NCI-H146 treated with DMSO at 0.1 percent for 48 hours (cell line): ENCODE measurements around the gene MYLK2.

ENCODE experiments used
- DNase-seq: peaks from one replicate; lab custom pipeline; 2025; ENCODE audit not compliant: unreplicated experiment; lab: John Stamatoyannopoulos, UW

The MYLK2 gene

DNA sequence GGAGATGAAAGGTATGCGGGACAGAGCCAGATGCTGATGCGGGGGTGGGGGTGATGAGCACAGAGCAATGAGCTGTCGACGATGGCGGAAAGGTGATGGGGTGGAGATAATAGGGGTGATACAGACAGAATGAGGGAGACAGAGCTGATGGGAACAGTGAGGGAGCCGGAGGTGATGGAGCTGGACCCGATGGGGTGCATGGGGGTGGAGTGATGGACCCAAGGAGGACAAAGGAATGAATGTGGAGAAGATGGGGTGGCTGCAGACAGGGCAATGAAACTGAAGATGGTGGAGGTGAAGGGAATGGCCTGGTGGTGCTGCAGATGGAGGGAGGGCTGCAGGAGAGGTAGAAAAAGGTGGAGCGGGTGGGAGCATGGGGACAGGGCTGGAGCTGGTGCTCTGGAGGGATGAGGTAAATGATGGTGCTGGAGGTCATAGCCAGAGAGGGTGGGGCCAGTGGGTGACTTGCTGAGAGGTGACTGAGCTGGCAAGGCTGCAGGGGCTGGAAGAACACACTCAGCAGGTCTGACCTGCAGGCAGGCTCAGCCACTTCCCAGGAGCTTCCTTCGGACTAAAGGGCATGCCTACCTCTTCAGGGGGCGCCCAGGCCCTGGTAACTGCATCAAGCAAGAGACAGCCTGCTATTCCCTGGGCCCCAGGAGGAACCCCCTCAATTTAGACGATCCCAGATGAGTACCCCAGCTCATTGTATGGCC lies 32.2 kb downstream of the MYLK2 start:
- DNase-seq, result no peak

GRCh38 chr20:31853481-31853880 lies 34.3 kb downstream of the MYLK2 start:
- DNase-seq, result no peak

- no peak for DNase-seq
Measured at GRCh38 chr20:31856516-31856915, 37.4 kb downstream of the MYLK2 start.

- no peak for DNase-seq
Measured at GRCh38 chr20:31857861-31858759, 39.0 kb downstream of the MYLK2 start.

DNA sequence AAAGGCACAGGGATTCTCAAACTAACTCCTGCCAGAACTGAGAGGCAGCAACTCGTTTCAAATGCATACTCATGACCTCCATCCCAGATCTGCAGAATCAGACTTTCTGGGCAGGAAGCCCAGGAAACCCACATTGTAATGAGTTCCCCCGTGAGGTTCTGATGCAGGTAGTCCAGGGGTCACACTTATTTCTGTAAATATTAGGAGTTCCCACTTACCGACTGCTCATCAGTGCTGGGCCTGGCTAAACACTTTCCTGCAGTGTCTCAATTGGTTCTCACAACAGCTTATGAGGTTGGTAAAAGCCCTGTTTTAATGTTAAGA lies 39.6 kb downstream of the MYLK2 start:
- DNase-seq, result no peak

DNA sequence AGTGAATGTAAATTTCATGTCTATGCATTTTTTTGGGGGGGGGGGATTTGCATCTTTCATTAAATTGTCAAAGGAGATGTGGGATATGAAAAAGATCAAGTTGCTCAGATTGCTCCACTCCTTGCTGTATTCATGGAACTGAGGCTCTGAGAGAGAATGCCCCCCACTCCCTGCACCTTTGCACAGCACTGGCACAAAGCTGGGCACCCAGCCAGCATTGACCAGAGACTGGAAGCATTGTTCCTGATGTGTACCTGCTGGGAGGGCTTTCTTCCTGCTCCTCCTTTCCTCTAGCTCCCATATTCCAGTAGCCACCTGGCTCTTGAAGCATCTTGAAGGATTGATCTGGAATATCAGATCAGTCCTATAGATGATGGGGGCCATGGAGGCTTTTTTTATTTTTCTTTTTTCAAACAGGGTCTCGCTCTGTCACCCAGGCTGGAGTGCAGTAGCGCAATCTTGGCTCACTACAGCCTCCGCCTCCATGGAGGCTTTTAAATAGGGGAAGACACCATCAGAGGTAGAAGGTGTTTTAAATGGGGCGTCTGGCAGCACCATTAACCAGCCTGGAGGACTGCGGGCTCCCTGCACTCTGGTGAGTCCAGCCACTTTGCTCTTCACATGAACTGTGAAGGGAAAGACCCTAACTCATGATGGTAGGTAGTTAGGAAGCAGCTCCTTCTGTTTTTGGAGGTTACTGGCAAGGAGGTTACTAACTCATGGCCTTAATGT lies 40.3 kb downstream of the MYLK2 start:
- no peak for DNase-seq

GRCh38 chr20:31859998-31860380 lies 40.8 kb downstream of the MYLK2 start:
- no peak for DNase-seq

GRCh38 chr20:31860390-31861134 lies 41.4 kb downstream of the MYLK2 start:
- no peak for DNase-seq

DNA sequence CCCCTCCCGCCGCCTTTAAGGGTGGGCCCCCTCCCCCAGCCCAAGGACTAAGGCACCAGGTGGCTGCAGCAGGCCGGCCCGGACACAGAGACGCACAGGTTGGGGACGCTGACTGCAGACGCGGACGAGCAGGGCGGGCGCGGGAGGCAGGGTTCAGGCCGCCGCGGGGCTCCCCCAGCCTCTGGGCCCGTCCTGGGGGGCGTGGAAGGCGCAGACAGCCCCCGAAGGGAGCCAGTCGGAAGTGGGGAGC lies 41.9 kb downstream of the MYLK2 start:
- DNase-seq, result peak; percentile 52

GRCh38 chr20:31861385-31862156 lies 42.4 kb downstream of the MYLK2 start:
- peak; percentile 97 for DNase-seq

DNA sequence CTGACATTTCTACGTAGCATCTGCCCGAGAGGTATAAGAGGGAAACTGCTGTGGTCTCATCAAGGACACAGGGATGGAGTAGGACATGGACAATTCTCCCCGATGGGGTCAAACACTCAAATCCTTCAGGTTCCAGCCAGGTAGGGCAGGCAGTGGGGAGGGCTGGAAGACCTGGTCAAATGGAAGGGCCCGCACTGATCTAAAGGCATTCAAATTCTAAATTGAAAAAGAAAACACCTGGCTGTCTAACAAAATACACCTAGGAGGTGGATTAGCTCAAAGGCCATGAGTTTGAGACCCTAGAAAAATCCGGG lies 43.0 kb downstream of the MYLK2 start:
- DNase-seq, result no peak

DNA sequence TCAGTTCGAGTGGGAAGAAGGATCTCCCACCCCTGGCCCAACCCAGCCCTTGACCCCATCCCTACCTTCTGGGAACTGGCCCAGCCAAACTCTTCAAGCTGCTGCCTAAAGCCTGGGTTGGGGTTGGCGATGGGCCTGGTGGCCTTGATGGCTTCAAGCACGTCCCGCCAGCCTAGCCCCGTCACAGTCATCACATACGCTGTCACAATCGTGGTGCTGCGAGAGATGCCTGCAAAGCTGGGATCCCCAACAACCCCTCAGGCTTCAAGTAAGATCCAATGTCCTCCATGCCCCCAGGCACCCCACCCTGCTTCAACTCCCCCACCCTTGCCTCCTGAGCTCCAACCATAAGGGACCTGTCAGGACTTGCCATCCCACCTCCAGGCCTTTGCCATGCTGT lies 43.4 kb downstream of the MYLK2 start:
- no peak for DNase-seq

DNA sequence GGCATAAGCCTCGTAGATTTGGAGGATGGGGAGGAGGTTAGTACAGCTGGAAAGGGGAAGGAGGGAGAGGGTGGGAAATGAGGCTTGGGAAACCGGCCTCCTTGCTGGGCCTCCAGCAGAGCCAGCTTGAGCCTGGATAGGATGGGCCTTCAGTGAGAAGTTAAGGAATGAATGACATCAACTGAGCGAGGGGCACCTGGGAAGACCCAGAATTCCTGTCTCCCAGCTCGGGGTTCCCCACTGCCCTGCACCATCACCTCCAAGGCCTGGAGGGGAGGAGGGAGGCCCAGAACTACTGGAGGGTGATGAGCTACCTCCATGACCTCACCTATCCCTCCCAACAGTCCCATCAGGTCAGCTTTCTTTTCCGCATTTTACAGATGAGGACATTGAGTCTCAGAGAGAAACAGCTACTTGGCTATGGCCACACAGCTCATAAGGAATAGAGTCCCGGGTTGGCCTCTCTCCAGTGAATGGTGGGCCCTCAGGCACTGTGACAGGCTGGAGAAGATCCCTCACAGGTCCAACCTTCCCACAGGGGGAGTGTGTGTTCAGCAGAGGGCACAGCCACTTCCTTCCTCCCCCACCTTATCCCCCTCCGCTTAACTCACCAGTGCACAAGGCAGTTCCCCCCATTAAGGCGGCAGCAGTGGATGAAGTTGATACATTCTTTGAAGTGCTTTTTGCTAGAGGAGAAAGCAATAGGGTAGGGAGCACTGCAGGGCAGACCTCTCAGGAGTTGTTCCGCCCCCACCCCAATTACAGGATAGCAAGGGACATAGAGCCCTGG lies 44.3 kb downstream of the MYLK2 start:
- DNase-seq, result no peak

DNA sequence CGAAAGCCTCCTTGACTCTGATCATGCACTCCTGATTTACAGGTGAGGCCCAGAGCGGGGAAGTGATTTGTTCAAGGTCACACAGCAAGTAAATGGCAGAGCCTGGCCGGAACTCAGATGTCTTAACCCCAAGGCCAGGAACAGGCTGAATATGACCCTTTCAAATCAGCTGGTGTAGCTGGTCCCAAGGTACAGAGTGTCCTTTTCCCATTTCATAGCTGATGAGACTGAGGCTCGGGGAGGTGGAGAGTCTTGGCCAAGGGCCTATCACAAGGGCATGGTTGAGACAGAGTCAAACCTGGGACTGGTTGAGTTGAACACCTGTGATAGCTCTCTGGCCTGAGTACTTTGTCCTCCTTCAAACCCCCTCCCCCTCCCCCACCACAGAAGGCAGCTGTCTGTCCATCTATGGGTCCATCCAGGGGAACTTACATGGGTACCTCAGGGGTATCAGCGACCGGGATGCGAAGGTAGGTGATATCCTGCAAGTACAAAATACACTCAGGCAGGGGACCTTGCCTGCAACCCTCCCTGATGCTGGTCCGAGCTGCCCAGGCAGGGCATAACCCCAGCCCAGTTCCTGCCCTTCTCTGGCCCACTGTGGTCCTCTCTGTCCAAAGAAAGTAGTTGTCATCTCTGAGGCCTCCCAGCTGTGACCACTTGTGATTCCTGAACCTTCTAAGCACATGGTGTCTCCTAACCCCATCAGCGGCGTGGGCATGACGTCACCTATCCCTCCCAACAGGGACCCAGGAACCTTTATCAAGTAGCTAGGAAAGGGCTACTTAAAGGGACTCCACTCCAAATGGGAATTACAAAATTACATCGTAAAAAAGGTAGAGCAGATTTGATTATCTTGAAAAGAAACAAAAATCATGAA lies 45.6 kb downstream of the MYLK2 start:
- DNase-seq, result no peak

- DNase-seq, result no peak
Measured at GRCh38 chr20:31866221-31866620, 47.1 kb downstream of the MYLK2 start.

GRCh38 chr20:31868853-31869672 lies 49.9 kb downstream of the MYLK2 start:
- DNase-seq, result no peak

DNA sequence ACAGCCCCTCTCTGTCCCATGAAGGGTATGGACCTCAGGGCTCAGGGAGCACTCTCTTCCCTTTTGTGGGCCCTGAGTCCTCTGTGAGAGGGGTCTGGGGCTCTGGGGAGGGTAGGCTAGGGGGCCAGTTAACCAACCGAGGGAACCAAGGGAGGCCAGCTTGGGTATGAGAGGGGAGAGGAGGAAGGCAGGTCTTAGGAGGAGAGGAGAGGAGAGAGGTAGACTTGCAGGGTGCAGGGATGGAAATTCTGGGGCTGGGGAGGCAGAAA lies 50.5 kb downstream of the MYLK2 start:
- DNase-seq, result no peak

DNA sequence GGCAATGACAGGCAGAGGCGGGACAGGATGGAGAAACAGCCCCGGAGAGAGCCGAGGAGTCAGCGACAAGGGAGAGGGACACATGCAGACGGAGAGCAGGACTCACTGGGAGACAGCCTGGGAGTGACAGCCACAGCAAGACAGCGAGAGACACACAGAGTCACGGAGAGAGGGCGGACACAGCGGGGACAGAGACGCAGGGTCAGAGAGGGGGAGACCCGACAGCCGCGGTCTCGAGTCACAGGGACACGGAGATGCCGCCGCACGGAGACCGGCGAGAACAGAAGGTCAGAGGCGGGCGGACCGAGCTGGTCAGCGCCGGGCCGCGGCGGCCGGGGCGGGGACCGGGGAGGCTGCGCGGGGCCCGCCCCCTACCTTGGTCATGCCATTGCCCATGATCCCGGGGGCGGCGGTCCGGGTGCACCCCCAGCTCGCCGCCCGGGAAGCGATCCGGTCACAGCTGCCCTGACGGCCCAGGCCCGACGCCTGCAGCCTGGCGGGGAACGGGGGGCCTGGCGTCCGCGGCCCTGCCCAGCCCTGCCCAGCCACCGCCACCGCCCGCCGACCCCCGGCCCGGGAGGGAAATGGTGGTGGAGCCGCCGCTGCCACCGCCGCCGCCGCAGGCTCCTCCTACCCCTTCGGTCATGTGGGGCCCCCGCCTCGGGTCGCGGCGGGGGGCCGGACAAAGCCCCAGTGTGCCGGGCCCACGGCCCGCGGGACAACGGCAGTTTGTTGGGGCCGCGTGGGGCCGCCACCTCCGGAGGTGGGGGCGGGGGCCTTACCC lies 51.0 kb downstream of the MYLK2 start, which contains the start of the genes DUSP15 and TTLL9:
DUSP15 (minus strand) TSS at position 586 of the 784 bp plus-strand sequence; CDS start at position 396, 190 bp downstream.
TTLL9 (plus strand) TSS at position 693 of the 784 bp plus-strand sequence. CDS start 493 bp downstream, outside the sequence.
- DNase-seq, result peak; percentile 48
